DOHH2 (cell line): ENCODE data around the gene CDC42SE2.

Experiments used
- H3F3A ChIP-seq: fragments of 200-600 bp; sonication (generic), shearing (Covaris generic); 2 replicates; pipeline ENCODE4 v1.6.0; 2016; ENCODE audit warnings: antibody characterized with exemption, mild to moderate bottlenecking; ENCODE audit not compliant: control insufficient read depth, insufficient read depth
- H3K27ac ChIP-seq: fragments of 200-600 bp; sonication (generic); 2 replicates; pipeline ENCODE4 v1.5.1; 2014; ENCODE audit warnings: low read depth, mild to moderate bottlenecking, low read length, moderate library complexity
- H3K27me3 ChIP-seq: fragments of 200-600 bp; sonication (generic); 2 replicates; pipeline ENCODE4 v1.6.1; 2014; ENCODE audit warnings: mild to moderate bottlenecking, low read length, mixed read lengths; ENCODE audit not compliant: control insufficient read depth
- H3K36me3 ChIP-seq: fragments of 200-600 bp; sonication (generic); 2 replicates; pipeline ENCODE4 v1.6.1; 2014; ENCODE audit warnings: mild to moderate bottlenecking, low read length, moderate library complexity, mixed read lengths; ENCODE audit not compliant: control insufficient read depth
- H3K4me1 ChIP-seq: fragments of 200-600 bp; sonication (generic); 2 replicates; pipeline ENCODE4 v1.6.1; 2014; ENCODE audit warnings: mild to moderate bottlenecking, low read length, mixed read lengths; ENCODE audit not compliant: control insufficient read depth
- H3K4me2 ChIP-seq: fragments of 200-600 bp; sonication (generic); 2 replicates; pipeline ENCODE4 v1.6.0; 2014; ENCODE audit warnings: mild to moderate bottlenecking, low read length, moderate library complexity
- H3K4me3 ChIP-seq: fragments of 200-600 bp; sonication (generic); 2 replicates; pipeline ENCODE4 v1.5.1; 2014; ENCODE audit warnings: mild to moderate bottlenecking, low read length, mixed read lengths
- H3K79me2 ChIP-seq: fragments of 200-600 bp; sonication (generic); 2 replicates; pipeline ENCODE4 v1.6.1; 2014; ENCODE audit warnings: mild to moderate bottlenecking, low read length, mixed read lengths; ENCODE audit not compliant: control insufficient read depth
- H3K9me2 ChIP-seq: fragments of 200-600 bp; sonication (generic); replicated peaks from 2 replicates; pipeline ENCODE4 v1.6.1; 2014; ENCODE audit warnings: mild to moderate bottlenecking, low read length, mixed read lengths; ENCODE audit not compliant: control insufficient read depth
- H3K9me3 ChIP-seq: fragments of 200-600 bp; sonication (generic); 2 replicates; pipeline ENCODE4 v1.6.1; 2014; ENCODE audit warnings: antibody characterized with exemption, low read length, mixed read lengths; ENCODE audit not compliant: control insufficient read depth, insufficient read depth
- H4K20me1 ChIP-seq: fragments of 200-600 bp; sonication (generic); 2 replicates; pipeline ENCODE4 v1.6.0; 2014; ENCODE audit warnings: low read depth, mild to moderate bottlenecking, antibody characterized with exemption, low read length, moderate library complexity; ENCODE audit not compliant: control insufficient read depth, insufficient read depth
- CTCF ChIP-seq: fragments of 200-600 bp; sonication (generic); IDR thresholded peaks from one replicate; pipeline ENCODE4 v1.5.1; 2014; ENCODE audit warnings: antibody characterized with exemption, mild to moderate bottlenecking, low read depth, low read length; ENCODE audit not compliant: poor library complexity, severe bottlenecking
- EZH2phosphoT487 ChIP-seq: fragments of 200-600 bp; sonication (generic); IDR thresholded peaks from 2 replicates; pipeline ENCODE4 v1.6.1; 2017; ENCODE audit warnings: borderline replicate concordance, mild to moderate bottlenecking, antibody characterized with exemption, low read length, moderate library complexity, mixed read lengths

The CDC42SE2 gene

DNA sequence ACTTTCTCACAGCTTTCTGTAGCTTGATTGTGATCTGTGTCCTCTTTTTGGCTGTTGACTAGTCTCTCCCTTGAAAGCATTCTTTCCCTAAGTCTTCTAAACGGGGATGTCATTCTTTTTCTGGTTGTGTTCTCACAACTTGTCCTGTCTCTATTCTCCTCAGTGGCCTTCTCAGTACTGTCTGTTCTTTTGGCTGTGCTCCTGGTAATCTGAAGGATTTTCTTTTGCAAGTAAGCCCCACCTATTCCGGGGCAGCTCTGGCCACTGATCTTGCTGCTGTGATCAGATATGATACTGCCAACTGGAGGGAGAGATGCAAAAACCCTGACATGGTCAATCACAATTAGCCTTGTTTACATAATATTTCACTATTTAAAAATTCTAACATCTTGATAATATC is 172.2 kb downstream of the CDC42SE2 start:
- Histone ChIP-seq H3K9me3 (no peaks in the 10 kb centered on the region), H3K9me2 (no peaks in the 10 kb centered on the region), H3K27ac (no peak overlapping the region), H3K79me2 (no peaks in the 10 kb centered on the region), H3K4me3 (no peak overlapping the region), H3K27me3 (no peaks in the 10 kb centered on the region), H3K4me2 (no peak overlapping the region), H4K20me1 (no peaks in the 10 kb centered on the region), H3F3A (no peaks in the 10 kb centered on the region), H3K4me1 (no peaks in the 10 kb centered on the region), H3K36me3 (peaks cover 90% of the 10 kb centered on the region)
- TF ChIP-seq CTCF (no peak), EZH2phosphoT487 (no peak)

DNA sequence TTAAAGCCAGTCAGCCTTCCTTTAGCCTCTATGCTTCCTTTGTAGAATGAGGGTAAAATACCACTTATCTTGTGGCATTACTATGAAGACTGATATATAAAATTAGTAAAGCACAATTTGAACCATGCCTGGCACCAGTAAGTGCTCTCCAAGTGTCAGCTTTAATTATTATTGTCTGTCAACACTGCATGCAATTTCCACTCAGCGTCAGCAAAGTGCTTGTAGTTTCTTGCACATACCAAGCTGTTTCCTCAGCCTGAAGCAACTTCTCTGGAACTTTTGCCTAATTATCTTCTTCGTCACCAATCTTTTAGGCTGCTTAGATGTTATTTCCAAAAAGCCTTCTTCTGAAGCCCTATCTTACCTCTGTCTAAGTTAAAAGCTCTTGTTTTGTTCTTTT is 177.3 kb downstream of the CDC42SE2 start:
- Histone ChIP-seq H3K27me3 (no peaks in the 10 kb centered on the region), H3K79me2 (no peaks in the 10 kb centered on the region), H3K9me3 (no peaks in the 10 kb centered on the region), H3K27ac (no peak overlapping the region), H3K9me2 (no peaks in the 10 kb centered on the region), H3K4me2 (no peak overlapping the region), H3K4me1 (no peaks in the 10 kb centered on the region), H3K4me3 (no peak overlapping the region), H3F3A (no peaks in the 10 kb centered on the region), H3K36me3 (peaks cover 91% of the 10 kb centered on the region), H4K20me1 (no peaks in the 10 kb centered on the region)
- TF ChIP-seq CTCF, result no peak
- TF ChIP-seq EZH2phosphoT487, result no peak
